Ramos (cell line): ENCODE data around the gene PGP.
"Not testable (repeated sequence)": the region's sequence is repeated elsewhere in the genome, so short reads cannot be mapped to it uniquely, and the experiment has no call there.

Experiments used
- in situ Hi-C: fragments of 300-500 bp; cut with MboI; formaldehyde crosslinking; loops from one replicate; pipeline ENCODE4 v1.14.3; 2022; ENCODE audit warnings: low sequenced_read_pairs; ENCODE audit not compliant: unreplicated experiment

Gene PGP

DNA sequence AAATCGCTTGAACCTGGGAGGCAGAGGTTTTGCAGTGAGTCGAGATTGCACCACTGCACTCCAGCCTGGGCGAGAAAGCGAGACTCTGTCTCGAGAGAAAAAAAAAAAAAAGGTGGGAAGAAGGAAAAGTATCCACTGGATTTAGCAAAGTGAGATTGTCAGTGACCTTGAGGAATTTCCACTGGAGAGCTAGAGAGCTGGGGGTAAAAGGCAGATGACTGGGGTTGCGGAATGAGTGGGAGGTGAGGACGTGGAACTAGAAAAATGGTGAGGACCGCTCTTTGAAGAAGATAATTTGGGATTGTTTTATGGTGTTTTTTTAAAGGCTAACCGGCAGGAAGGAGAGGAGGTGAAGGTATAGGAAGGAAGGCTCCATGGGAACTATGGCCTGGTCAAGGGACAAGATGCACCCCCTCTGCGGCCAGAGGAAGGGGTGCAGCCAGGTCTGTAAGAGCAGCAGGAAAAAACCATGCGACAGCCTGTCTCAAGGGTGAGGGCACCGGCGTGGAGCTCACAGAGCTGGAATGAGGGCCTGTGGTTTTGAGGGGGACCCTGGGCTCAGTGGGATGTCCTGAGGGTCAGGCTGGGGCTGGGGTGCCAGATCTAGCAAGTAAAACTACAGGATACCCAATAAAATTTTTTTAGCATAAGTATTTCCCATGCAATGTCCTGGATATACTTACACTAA, 10.1 kb downstream of the PGP start:
- in situ Hi-C loops = no loop called here

DNA sequence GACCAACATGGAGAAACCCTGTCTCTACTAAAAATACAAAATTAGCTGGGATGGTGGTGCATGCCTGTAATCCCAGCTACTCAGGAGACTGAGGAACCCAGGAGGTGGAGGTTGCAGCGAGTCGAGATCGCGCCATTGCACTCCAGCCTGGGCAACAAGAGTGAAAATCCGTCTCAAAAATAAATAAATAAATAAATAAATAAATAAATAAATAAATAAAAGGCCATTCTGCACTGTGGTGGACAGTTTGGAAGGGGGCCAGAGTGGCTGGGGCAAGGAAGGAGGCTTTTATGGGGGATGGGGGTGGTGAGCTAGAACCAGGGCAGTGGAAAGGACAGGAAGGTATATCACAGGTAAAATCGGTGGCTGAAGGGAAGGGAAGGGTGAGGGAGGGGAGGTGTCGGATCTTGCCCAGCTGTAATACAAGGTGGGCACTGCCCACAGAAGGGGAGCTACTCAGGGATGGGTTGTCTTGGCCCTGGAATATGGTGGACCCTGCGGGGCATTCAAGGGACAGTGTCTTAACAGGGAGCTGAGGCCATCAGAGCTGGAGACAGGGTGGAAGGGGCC, 11.4 kb downstream of the PGP start:
- in situ Hi-C loops = not testable (repeated sequence)

DNA sequence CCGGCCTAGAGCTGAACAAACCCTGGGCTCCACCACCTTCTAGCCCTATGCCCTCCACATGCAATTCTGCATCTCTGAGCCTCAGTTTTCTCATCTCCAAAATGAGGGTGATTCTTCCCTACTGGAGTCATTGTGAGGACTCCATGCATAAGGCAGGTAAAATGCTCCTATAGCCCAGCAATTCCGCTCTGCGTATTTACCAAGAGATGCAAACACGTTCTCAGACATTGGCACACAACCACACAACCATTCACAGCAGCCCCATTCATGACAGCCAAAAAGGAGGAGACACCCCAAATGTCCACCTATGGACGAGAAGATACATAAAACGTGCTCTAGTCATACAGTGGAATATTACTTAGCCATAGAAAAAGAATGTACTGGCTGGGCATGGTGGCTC, 14.3 kb downstream of the PGP start:
- in situ Hi-C loops = no loop called here

DNA sequence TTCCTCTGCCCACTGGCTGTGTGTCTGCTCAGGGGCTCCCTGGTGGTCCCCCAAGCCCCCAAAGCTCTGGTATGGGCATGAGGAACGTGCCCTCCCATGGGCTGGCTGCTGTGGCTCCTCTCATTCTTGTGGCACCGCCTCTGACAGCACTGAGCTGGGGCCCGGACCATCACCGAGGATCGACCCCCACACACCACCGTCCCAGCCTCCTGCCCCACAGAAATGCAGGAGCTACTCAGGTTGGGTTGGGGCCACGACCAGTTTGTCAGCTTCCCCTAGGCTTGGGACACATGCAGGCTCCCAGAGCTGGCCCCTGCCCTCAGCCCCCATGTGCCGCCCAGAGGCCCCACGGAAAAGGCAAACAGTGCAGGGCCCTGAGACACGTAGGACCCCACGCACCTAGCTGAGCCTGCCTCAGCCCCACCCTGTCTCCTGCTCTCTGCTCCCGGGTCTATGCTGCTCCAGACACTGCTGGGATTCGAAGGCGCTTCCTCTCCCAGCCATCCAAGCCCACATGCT, 15.0 kb downstream of the PGP start:
- in situ Hi-C loops = no loop called here

DNA sequence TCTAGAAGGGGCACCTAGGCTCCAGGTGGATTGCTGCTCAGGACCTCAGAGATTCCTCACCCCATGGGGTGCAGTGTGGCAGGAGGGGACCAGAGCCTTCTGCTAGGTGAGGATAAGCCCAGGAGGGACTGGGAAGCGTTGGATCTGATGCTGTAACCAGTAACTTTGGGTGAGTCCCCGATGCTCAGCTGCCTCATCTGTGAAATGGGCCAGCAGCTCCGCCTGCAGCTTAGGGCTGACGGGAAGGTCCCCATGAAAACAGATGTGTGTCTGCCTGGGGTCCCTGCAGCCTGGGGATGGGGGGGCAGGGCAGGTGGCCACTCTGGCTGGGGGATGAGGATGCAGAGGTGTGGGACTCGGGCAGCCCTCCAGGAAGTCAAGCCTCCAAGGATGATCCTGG, 15.5 kb downstream of the PGP start:
- in situ Hi-C loops = no loop called here

DNA sequence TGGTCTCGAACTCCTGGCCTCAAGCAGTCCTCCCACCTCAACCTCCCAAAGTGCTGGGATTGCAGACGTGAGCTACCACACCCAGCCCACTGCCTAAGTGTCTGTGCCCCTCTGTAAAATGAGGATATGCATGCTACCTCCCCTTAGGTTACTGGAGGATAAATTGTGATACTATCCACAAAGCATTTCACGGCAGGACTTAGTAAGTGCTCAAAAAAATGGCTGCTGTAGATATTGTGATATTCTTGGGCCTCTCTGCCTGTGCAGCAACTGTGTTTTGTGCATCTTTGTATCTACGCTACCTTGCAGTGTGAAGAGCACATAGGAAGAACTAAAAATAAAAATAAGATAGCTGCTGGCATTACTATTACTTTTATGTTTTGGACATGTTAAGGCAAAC, 16.4 kb downstream of the PGP start:
- in situ Hi-C loops = no loop called here

DNA sequence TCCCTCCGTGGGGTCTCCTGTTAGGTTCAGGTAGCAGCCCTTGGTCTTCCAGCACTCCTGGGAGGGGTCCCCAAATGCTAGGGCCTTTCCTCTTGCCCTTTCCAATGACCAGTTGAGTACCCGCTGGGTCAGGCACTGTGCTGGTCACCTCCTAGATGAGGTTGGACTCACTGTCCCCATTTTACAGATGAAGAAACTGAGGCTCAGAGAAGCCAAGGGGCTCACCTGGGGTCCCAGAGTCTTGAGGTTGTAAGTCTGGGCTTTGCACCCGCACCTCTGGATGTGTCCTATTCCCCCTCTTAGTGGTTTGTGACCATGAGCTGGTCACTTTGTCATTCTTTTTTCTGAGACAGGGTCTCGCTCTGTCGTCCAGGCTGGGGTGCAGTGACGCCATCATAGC, 16.9 kb downstream of the PGP start:
- in situ Hi-C loops = no loop called here

DNA sequence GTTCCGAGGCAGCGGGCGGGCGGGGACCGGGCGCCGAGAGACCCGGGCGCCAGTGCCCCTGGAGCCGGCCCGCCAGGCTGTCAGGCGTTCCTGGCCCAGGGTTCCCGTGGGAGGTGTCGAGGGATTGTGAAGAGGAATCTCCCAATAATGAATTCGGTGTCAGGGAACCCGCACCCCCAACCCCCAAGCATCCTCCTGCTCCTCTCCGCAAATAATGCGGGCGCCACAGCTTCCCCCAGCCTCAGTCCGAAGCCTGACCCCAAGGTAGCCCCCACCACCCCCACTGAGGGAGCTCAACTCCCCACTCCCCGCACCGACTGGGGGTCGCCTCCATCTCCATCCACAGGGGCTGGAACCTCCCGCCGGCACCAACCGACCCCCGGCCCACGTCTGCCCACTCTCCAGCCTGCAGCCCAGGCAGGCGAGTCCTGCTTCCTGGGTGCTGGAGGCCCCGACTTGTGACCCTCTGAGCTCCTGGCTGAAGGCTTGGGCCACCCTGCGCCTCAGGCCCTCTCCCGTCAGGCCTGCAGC, 17.6 kb downstream of the PGP start:
- in situ Hi-C loops = no loop called here

DNA sequence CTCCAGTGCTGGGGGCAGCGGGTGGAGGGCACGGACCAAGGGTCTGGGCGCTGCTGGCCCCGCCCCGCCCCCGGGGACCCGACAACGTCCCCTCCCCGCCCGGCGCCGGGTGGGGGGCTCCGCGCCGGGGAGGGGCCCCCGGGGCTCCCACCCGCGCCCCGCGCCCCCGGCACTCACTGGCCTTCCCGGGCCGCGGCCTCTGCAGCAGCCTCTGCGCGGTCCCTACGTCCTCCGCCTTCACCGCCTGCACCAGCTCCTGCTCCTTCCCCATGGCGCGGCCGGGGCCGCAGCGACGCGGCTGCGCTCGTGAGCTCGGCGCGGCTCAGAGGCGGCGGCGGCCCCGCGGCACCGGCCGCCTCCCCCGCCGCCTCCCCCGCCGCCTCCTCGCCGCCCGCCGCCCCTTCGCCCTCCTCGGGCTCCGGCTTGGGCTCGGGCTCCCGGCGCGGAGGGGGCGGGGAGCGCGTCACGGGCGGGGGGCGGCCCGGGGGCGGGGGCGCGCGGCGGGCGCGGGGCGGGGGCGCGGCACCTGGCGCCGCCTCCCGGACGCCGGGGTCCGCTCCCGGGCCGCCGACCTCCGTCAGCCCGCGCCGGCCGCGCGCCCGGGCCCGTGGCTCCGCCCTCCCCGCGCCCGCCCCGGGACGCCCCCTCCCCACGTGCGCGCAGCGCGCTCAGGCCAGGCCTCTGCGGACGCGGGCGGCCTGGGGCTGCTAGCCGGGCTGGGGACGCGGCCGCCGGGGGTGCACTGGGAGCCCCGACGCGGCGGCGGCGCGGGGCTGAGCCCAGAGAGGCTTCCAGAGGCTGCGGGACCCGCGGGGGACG, 18.3 kb downstream of the PGP start, which contains the start of gene CASKIN1:
Gene CASKIN1, minus strand, starts transcription at position 444 of the 819 bp plus-strand sequence. Its CDS starts 173 bp downstream, at position 271.
- in situ Hi-C loops = no loop called here

DNA sequence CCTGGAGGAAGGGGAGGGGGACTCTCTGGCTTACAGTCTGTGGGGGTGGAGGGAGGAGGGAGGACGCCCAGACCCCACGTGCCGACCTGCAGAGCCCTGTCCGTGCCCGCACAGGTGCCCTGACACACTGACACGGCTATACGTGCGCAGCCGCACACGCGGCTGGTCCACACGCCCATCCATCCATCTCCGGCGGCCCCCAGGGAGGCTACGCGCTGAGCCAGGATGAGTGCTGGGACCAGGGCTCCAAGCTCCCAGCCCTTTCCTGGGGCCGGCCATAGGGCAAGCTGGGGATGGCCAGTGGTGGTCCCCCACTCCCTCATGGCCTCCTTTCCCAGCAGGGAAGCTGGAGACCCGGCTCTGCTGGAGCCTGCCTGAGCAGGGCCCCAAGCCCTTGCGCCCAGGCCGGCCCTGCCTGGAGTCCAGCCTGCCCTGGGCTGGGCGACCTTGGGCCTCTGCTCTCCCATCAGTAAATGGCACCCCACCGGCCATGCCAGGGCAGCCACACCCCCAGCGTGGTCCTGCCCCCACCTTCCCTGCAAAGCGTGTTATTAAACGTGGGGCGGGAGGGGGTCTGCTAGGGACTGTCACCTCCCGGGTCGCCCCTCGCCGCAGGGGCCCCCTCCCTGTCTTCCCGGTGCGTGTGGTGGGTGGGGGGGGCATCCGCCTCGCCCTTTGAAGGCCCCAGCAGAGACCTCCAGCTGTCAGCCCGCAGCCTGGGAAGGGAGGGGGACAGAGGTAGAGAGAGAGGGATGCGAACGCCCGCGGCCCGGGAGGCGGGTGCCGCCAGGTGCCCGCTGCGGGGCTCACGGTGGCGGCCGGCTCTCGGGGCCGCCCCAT, 19.1 kb downstream of the PGP start:
- in situ Hi-C loops = no loop called here

DNA sequence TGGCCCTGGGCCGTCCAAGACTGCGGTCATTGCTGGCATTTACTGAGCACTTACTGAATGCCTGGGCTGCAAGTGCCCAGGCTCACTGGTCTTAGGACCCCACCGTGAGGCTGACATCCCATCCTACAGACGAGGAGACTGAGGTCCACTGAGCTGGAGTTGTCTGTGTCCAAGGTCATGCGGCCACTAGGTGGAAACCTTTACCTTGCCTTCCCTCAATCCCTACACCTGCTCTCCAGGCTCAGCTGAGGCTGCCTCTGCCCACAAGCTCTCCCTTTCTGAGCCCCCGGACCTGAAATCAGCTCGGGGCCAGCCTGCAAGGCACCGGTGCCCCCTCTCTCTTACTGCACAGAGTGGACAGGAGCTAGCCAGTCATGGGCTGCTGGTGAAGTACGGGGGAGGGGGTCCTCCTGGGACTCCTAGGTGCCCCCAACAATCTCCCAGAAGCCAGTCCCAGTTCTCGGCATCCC, 19.8 kb downstream of the PGP start:
- in situ Hi-C loops = no loop called here

DNA sequence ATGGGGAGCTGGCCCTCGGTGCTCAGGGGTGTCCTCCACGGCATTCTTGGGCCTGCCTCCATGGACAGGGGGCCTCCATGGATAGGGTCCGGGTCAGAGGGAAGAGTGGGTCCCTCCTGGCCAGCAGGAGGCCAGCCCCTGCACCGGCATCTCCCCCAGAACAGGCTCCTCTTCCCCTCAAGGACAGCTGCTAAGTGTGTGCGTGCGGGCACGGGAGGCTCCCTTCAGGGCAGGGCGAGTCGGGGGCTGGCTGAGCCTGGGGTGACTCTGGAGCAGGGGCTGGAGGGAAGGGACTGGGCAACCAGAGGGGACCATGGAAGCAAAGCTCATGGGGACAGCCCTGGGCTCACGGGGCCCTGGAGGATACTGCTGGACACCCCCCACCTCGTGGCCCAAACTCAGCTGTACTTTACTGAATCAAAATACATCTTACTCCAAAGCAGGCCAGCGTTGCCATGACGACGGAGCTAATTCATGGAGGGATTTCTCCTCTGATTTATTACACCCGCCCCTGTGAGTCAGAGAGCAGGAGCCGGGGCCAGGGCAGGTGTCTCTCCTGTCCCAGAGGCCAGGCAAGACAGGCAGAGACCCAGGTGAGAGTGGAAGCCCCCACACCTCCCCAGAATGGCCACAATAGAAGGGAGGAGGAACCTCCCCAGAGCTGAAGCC, 20.3 kb downstream of the PGP start:
- in situ Hi-C loops = no loop called here

DNA sequence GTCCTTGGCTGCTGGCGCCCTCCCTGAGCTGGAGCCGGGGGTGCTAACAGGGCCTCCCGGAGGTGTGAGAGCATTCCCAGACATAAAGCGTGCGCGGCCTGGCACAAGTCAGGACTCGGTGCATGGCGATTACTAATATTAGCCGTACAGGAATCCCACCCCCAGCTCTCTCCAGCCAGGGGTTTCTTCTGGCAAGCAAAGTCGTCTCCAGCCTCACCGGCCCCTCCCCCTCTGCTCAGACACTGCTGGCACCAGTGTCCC, 23.3 kb downstream of the PGP start:
- in situ Hi-C loops = no loop called here

DNA sequence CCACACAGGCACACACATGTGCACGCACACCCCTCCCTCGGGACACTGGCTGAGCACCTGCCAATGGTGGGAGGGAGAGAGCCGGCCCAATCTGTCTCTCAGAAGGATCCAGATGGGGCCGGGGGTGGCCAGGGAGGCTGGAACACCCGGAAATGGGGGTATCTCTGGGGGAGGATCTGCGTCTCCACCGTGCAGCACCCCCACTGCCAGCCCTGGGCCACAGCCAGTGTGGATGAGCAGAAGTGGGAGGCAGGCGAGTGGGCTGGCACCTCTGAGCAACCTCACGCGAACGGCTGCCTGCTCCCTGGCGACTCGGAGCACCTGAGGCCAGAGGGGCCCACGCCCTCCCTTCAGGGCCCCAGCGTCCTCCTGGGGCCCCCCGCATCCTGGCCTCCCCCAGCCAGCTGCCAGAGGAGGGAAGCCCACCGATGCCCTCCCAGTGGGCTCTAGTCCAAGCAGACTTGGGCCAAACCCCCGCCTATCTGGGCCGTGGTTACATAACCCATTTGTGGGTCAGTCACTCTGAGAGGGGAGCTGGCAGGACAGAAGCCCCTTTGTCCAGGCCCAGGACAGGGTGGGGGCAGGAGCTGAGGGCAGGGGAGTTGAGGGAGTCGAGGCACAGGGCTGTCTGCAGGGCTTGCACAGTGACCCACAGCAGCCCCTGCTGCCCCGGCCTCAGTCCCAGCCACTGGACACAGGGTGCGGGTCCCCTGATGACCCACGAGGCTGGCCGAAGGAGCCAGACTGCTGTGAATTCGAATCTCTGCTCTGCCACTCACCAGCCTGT, 23.8 kb downstream of the PGP start:
- in situ Hi-C loops = no loop called here

DNA sequence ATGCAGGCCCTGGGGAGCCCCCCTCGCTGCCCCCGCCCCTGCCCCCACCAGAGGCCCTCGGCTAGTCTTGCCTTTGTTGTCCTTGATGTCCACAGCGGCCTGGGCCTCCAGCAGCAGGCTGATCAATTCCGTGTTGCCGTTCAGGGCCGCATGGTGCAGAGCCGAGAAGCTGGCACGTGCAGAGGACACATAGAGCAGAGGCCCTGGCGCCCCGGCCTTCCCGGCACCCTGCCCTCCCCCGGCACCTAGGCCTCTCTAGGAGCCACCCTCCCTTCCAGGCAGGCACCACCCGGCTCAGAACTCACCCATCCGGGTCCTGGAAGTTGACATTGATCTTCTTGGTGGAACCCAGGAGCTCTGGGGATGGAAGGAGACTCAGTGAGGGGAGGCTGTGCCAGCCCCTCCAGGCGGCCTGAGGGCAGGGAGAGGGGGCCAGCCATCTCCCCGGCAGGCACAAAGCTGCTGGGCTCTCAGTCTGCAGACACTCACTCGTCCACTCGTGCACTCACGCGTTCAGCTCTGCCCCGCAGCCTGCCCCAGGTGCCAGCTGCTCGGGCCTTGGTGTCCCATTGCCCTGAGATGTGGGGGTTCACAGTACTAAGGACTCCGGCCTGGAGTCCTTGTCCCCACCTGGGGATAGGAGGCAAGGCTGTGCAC, 24.5 kb downstream of the PGP start:
- in situ Hi-C loops = no loop called here

DNA sequence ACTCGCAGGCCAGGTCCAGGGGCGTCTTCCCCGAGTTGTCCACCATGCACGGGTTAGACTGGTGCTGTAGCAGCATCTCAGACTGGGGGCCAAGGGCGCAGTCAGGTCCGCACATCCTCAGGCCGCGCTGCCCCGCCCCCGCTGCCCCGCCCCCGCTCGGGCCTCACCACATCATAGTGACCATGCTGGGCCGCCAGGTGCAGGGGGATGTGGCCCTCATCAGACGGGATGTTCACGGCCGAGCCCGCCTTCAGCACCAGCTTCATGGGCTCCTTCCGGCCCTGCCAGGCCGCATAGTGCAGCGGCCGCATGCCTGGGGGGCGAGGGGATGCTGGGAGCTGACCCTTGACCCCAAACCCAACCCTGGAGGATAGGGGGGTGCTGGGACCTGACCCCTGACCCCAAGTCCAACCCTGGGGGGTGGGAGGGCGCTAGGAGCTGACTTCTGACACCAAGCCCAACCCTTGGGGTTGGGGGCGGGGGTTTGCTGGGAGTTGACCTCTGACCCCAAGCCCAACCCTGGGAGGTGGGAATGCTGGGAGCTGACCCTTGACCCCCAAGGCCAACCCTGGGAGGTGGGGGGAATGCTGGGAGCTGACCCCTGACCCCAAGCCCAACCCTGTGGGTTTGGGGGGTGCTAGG, 25.3 kb downstream of the PGP start:
- in situ Hi-C loops = no loop called here

DNA sequence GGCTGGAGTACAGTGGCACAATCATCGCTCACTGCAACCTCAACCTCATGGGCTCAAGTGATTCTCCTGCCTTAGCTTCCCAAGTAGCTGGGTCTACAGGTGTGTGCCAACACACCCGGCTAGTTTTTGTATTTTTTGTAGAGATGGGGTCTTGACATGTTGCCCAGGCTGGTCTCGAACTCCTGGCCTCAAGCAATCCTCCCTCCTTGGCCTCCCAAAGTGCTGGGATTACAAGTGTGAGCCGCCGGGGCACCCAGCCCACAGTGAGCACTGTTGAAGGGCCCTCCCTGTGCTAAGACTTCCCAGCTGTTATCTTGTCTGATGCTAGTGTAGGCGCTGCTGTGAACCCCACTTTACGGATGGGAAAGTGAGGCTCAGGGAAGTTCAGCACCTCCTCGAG, 26.2 kb downstream of the PGP start:
- in situ Hi-C loops = no loop called here

DNA sequence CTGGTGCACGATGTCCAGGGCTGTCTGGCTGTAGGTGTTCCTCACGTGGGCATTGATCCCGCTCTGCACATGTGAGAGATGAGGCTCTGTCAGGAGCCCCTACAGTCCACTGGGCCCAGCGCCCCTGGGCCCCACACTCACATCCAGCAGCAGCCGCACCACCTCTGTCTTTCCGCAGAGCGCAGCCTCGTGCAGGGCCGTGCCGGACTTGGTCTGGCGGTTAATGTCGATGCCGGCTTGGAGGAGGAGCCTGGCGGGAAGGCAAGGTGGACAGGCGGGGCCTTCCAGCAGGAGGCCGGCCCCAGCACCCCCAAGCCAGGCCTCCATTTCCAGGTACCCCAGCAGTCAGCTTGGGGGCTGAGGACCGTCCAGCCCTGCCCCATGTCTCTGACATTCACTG, 27.4 kb downstream of the PGP start:
- in situ Hi-C loops = no loop called here
